GM20000 (cell line): Measurements from ENCODE around the gene PDILT.
A peak's percentile ranks its signal among the peaks of the same experiment; 100 is the strongest.
"Not testable (repeated sequence)": the region's sequence is repeated elsewhere in the genome, so short reads cannot be mapped to it uniquely, and the experiment has no call there.

Source experiments
- DNase-seq: peaks from one replicate; pipeline ENCODE4 v3.0.0; 2012; ENCODE audit warnings: low spot score
- TF ChIP-seq, protein P1 (sequence below): IDR thresholded peaks from 2 replicates; pipeline ENCODE4 v1.5.1; 2012; ENCODE audit warnings: mild to moderate bottlenecking, control low read depth; ENCODE audit errors: extremely low read depth, missing control alignments

The PDILT gene

DNA sequence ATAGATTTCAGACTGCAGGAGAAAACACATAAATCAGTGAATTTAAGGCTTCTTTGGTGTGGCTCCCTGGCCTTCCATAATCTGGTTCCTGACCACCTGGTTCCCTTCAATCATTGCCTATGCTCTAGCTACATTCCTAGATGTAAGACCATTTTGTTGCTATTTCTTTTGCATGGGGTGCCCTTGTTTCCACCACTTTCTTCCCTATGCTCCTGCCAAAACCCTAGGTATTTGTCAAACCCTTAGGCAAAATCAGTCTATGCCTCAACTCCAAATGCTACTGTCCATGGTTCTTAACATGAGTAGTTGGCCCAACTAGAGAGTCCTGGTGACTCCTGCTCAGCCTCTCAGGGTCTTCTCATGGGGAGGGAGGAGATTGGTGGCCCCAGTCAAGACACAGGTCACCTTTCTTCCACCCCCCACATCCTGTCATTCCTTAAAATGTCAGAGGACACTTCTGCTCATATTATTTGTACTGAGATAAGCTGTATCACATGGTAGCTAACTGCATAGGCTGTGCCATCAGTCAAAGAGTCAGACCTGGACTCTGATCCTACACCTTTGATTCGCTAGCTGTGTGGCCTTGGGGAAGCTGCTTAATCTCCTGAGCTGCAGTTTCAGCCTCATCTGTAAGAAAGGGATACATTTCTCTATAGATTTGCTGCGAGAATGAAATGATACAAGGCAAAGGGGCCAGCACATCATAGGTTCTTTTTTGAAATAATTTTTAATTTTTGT lies 19.8 kb upstream of the PDILT start:
- TF ChIP-seq, protein P1, sequence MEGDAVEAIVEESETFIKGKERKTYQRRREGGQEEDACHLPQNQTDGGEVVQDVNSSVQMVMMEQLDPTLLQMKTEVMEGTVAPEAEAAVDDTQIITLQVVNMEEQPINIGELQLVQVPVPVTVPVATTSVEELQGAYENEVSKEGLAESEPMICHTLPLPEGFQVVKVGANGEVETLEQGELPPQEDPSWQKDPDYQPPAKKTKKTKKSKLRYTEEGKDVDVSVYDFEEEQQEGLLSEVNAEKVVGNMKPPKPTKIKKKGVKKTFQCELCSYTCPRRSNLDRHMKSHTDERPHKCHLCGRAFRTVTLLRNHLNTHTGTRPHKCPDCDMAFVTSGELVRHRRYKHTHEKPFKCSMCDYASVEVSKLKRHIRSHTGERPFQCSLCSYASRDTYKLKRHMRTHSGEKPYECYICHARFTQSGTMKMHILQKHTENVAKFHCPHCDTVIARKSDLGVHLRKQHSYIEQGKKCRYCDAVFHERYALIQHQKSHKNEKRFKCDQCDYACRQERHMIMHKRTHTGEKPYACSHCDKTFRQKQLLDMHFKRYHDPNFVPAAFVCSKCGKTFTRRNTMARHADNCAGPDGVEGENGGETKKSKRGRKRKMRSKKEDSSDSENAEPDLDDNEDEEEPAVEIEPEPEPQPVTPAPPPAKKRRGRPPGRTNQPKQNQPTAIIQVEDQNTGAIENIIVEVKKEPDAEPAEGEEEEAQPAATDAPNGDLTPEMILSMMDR = no peak

DNA sequence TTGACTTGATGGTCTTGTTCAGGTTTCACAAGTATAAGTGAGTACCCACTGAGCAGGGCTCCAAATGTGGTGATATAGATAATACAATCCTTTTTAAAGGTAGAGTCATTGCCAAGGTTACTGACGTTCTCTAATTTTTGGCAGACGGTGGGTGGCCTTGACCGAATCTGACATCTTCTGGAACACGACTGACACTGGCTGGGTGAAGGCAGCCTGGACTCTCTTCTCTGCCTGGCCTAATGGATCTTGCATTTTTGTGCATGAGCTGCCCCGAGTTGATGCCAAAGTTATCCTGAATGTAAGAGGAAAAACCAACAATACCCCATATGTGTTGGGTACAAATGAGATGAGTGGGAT lies 19.2 kb upstream of the PDILT start:
- DNase-seq = not testable (repeated sequence)

More for the DNA sequence above, 19.8 kb upstream of the PDILT start:
- DNase-seq = no peak

DNA sequence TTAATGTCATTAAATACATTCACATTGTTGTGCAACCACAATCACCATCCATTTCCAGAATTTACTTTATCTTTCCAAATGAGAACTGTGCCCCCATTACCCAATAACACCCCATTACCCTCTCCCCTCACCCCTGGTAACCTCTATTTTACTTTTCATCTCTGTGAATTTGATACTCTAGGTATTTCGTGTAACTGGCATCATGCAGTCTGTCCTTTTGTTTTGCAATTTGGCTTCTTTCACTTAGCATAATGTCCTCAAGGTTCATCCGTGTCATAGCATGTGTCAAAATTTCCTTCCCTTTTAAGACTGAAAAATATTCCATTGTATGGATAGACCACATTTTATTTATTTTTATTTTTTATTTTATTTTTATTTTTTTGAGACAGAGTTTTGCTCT lies 17.2 kb upstream of the PDILT start:
- not testable (repeated sequence) for DNase-seq

DNA sequence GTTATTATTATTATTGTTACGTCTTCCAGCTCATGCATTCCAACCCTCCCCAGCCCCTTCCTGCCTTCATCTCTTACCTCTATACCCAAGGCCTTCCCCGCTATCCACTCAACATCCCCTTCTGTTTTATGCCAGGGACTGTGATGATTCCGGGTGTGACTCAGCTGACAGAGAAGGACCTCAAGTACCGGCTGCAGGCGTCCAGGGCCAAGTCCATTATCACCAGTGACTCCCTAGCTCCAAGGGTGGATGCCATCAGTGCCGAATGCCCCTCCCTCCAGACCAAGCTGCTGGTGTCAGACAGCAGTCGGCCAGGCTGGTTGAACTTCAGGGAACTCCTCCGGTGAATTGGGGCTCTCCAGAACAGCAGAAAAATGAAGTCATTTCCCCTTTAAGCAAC lies 14.6 kb upstream of the PDILT start:
- DNase-seq = not testable (repeated sequence)

DNA sequence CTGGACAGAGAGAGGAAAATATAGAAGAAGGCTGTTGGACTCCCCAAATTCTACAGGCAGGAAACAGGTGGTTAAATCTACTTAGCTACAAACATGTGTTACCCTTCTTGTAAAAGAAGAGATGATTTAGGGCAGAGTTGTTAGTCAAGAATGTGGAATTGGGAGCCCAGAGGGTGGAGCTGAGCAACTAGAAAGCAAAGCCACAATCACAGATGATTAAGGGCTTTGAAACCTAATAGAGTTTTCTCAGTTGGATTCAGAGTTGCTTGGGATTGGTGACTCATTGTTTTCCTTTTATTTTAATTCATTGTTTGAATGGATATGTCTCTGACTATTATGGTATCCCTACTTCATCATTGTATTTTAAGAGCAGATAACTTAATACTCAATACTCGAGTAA lies 11.0 kb upstream of the PDILT start:
- no peak for DNase-seq
- TF ChIP-seq, protein P1 = no peak

DNA sequence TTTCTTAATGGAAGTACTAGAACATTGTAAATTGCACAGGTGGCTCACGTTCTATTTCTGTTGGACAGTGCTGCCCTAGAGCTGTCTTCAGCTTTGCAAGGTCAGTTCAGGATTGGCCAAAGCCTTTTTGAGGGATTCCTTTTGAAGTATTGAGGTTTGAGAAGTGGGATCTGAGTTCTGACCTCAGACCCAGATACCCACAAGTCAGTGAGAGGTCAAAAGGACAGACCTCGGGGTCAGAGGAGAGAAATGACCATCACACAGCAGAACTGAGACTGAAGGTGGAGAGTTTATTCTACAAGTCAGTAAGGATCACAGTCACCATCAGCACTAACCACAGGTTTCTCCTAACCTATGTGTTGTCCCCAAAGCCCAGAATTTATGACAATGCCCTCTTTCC lies 6.5 kb upstream of the PDILT start:
- TF ChIP-seq, protein P1 = no peak
- no peak for DNase-seq

DNA sequence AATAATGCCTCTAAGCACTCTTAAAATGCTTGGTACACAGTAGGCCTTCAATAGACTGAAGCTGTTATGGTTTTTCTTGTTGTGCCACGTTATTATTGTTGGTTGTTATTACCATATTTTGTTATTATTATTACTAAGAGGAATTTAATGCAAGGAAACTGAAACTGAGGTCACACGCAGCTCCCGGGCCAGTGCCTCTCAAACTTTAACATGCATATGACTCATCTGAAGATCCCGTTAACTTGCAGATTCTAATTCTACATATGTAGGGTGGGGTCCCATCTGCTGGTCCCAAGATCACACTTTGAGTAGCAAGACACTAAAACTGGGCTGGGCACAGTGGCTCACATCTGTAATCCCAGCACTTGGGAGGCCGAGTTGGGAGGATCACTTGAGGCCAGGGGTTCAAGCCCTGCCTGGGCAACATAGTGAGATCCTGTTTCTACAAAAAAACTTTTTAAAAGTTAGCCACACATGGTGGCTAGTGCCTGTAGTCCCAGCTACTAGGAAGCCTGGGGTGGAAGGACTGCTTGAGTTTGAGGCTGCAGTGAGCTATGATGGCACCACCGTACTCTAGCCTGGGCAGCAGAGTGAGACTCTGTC lies 5.7 kb upstream of the PDILT start:
- TF ChIP-seq, protein P1 = no peak
- peak; percentile 48 for DNase-seq

DNA sequence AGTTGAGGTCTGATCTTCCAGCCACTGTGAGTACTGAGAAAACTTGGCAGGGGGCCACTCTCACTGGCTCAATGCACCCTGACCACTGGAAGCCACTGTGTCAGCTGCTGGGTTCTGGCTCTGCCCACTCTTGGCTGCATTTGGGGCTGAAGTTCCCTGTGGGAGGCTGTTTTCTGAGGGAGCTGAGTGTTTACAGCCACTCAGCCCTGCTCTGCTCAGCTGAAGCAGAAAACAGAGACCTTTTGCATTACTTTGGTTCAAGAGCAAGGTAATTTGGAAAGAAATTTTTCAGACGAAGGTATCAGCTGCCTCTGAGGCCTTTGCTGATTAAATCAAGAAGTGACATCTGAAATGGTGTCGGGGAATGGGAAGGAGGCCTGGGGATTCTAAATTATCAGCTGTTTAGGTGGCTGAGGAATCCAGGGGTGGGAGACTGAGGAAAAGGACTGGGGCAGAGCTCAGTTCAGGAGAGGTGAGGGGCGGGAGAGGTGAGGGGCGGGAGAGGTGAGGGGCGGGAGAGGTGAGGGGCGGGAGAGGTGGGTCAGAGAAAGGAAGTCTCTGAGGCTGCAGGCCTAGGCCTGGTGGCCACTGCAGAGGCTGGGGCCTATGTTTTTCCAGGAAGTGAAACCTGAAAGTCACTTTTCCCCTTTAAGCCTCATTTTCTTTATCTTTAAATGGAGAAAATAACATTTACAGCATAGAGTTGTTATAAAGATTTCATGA lies 5.0 kb upstream of the PDILT start, which contains the start of gene ACSM5:
Gene ACSM5, plus strand, starts transcription at position 137 of the 723 bp plus-strand sequence. CDS start 1,951 bp downstream, outside the sequence.
- peak; percentile 23 for DNase-seq
- TF ChIP-seq, protein P1 = no peak

DNA sequence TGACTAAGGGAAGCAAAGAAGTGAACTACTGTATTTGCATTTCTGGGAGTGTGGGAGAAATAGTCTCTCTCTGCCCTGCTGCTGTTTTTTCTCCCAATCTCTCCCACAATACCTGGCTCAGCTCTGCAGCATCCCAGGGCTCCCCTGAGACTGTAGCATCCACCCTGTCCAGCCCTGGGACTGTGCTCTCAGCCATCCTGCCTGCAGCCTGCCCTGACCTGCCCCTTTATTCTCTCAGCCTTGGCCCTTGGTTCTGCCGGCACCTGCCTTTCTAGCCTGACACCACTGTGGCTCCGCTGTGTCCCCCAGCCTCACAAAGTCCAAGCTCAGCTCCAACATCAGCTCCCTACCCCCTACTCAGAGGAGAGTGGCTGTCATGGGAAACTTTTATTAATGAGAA lies 1.9 kb downstream of the PDILT start:
- TF ChIP-seq, protein P1 = no peak
- DNase-seq = no peak
